H9 (cell line): ENCODE results near the gene RAP1GAP. TPM values are rescaled to one million over a fixed set of nuclear protein-coding genes. Genes with fewer than 3 reads are reported as not detected.

ENCODE experiments used
- DNase-seq: peaks from one replicate; pipeline ENCODE4 v3.0.0-alpha.2; 2017
- H2AFZ ChIP-seq: one replicate; pipeline ENCODE4 v1.6.1; 2013; ENCODE audit warnings: mild to moderate bottlenecking, low read length, control low read depth, moderate library complexity
- H2AK5ac ChIP-seq: 2 replicates; pipeline ENCODE4 v1.6.1; 2013; ENCODE audit warnings: low read length, control low read depth, mixed read lengths; ENCODE audit not compliant: insufficient read length
- H2BK120ac ChIP-seq: one replicate; pipeline ENCODE4 v1.6.1; 2013; ENCODE audit warnings: low read depth, mild to moderate bottlenecking, low read length, control low read depth, inconsistent platforms; ENCODE audit not compliant: poor library complexity, severe bottlenecking
- H2BK12ac ChIP-seq: 2 replicates; pipeline ENCODE4 v1.6.1; 2013; ENCODE audit warnings: low read length, control low read depth, mixed read lengths, low read depth; ENCODE audit not compliant: insufficient read length
- H2BK15ac ChIP-seq: 2 replicates; pipeline ENCODE4 v1.6.1; 2013; ENCODE audit warnings: low read depth, low read length, control low read depth
- H2BK20ac ChIP-seq: one replicate; pipeline ENCODE4 v1.6.1; 2013; ENCODE audit warnings: low read depth, mild to moderate bottlenecking, low read length, control low read depth, inconsistent platforms; ENCODE audit not compliant: poor library complexity, severe bottlenecking
- H2BK5ac ChIP-seq: 2 replicates; pipeline ENCODE4 v1.6.1; 2013; ENCODE audit warnings: low read length, control low read depth, mixed read lengths; ENCODE audit not compliant: insufficient read length
- H3K14ac ChIP-seq: 2 replicates; pipeline ENCODE4 v1.6.1; 2013; ENCODE audit warnings: low read length, control low read depth; ENCODE audit not compliant: insufficient read depth
- H3K18ac ChIP-seq: 2 replicates; pipeline ENCODE4 v1.6.1; 2013; ENCODE audit warnings: low read depth, mild to moderate bottlenecking, mixed read lengths, low read length, control low read depth; ENCODE audit not compliant: insufficient read length
- H3K23ac ChIP-seq: 2 replicates; pipeline ENCODE4 v1.6.1; 2013; ENCODE audit warnings: low read length, control low read depth, mixed read lengths, low read depth; ENCODE audit not compliant: insufficient read length
- H3K23me2 ChIP-seq: 2 replicates; pipeline ENCODE4 v1.6.1; 2013; ENCODE audit warnings: low read depth, mild to moderate bottlenecking, mixed read lengths, low read length, control low read depth; ENCODE audit not compliant: insufficient read length, poor library complexity, severe bottlenecking
- H3K27ac ChIP-seq: 2 replicates; pipeline ENCODE4 v1.5.1; 2013; ENCODE audit warnings: low read length, control low read depth, mixed read lengths, low read depth; ENCODE audit not compliant: insufficient read length
- H3K27me3 ChIP-seq: 2 replicates; pipeline ENCODE4 v1.6.1; 2013; ENCODE audit warnings: low read length, control low read depth, inconsistent platforms; ENCODE audit not compliant: insufficient read depth
- H3K4ac ChIP-seq: 2 replicates; pipeline ENCODE4 v1.6.1; 2013; ENCODE audit warnings: low read depth, mild to moderate bottlenecking, control low read depth, inconsistent platforms, low read length, moderate library complexity
- H3K4me1 ChIP-seq: 2 replicates; pipeline ENCODE4 v1.6.1; 2013; ENCODE audit warnings: low read length, control low read depth, inconsistent platforms; ENCODE audit not compliant: insufficient read depth
- H3K4me2 ChIP-seq: 2 replicates; pipeline ENCODE4 v1.6.1; 2013; ENCODE audit warnings: low read length, control low read depth, mixed read lengths; ENCODE audit not compliant: insufficient read length, insufficient read depth
- H3K56ac ChIP-seq: 2 replicates; pipeline ENCODE4 v1.6.1; 2013; ENCODE audit warnings: low read depth, mild to moderate bottlenecking, mixed read lengths, low read length, control low read depth; ENCODE audit not compliant: insufficient read length
- H3K79me1 ChIP-seq: 2 replicates; pipeline ENCODE4 v1.6.1; 2013; ENCODE audit warnings: low read depth, mild to moderate bottlenecking, moderate library complexity, low read length, control low read depth, inconsistent platforms; ENCODE audit not compliant: insufficient read depth, poor library complexity, severe bottlenecking
- H3K79me2 ChIP-seq: 2 replicates; pipeline ENCODE4 v1.6.1; 2013; ENCODE audit warnings: low read length, control low read depth, inconsistent platforms; ENCODE audit not compliant: insufficient read depth
- H3K9ac ChIP-seq: 2 replicates; pipeline ENCODE4 v1.6.1; 2013; ENCODE audit warnings: low read length, control low read depth, mixed read lengths; ENCODE audit not compliant: insufficient read length; ENCODE audit errors: extremely low read depth
- H3K9me3 ChIP-seq: one replicate; pipeline ENCODE4 v1.6.1; 2013; ENCODE audit warnings: low read depth, low read length, inconsistent platforms; ENCODE audit not compliant: control insufficient read depth
- H3T11ph ChIP-seq: one replicate; pipeline ENCODE4 v1.6.1; 2013; ENCODE audit warnings: mild to moderate bottlenecking, low read length, control low read depth, inconsistent platforms
- H4K20me1 ChIP-seq: one replicate; pipeline ENCODE4 v1.6.1; 2013; ENCODE audit not compliant: control insufficient read depth, insufficient read length, insufficient read depth
- H4K5ac ChIP-seq: 2 replicates; pipeline ENCODE4 v1.6.1; 2013; ENCODE audit warnings: low read depth, mild to moderate bottlenecking, mixed read lengths, low read length, control low read depth; ENCODE audit not compliant: insufficient read length
- H4K8ac ChIP-seq: replicated peaks from 2 replicates; pipeline ENCODE4 v1.6.1; 2013; ENCODE audit warnings: low read length, control low read depth, mixed read lengths, low read depth; ENCODE audit not compliant: insufficient read length
- H4K91ac ChIP-seq: 2 replicates; pipeline ENCODE4 v1.6.1; 2013; ENCODE audit warnings: low read depth, mild to moderate bottlenecking, moderate library complexity, mixed read lengths, low read length, control low read depth; ENCODE audit not compliant: insufficient read length
- H3K27ac Mint-ChIP-seq, 3 experiments: 2 replicates in 2 of 3; 3 replicates in 1 of 3; pipeline ENCODE4 v1.8.0; 2020 to 2021; ENCODE audit warnings: mixed read lengths in 3 of 3, mild to moderate bottlenecking in 1 of 3, moderate library complexity in 1 of 3
- H3K27me3 Mint-ChIP-seq: 2 replicates; pipeline ENCODE4 v1.8.0; 2021; ENCODE audit warnings: low read depth, mild to moderate bottlenecking, moderate library complexity, mixed read lengths
- H3K36me3 Mint-ChIP-seq, 3 experiments: 2 replicates in 2 of 3; 3 replicates in 1 of 3; pipeline ENCODE4 v1.8.0; 2020 to 2021; ENCODE audit warnings: low read depth in 3 of 3, mixed read lengths in 3 of 3; ENCODE audit not compliant: insufficient read depth in 1 of 3
- H3K4me1 Mint-ChIP-seq, 2 experiments: 2 replicates each; pipeline ENCODE4 v1.8.0; 2020; ENCODE audit warnings: mixed read lengths in 2 of 2
- H3K4me3 Mint-ChIP-seq, 2 experiments: 2 replicates in 1 of 2; 3 replicates in 1 of 2; pipeline ENCODE4 v1.8.0; 2020 to 2021; ENCODE audit warnings: mild to moderate bottlenecking in 2 of 2, mixed read lengths in 2 of 2, moderate library complexity in 1 of 2
- H3K9me3 Mint-ChIP-seq, 2 experiments: 2 replicates in 1 of 2; 3 replicates in 1 of 2; pipeline ENCODE4 v1.8.0; 2020; ENCODE audit warnings: mild to moderate bottlenecking in 2 of 2, mixed read lengths in 2 of 2, moderate library complexity in 1 of 2
- CTCF ChIP-seq: fragments of 200-600 bp; sonication (generic); conservative IDR thresholded peaks from 3 replicates; pipeline ENCODE4 v1.8.0; 2021; ENCODE audit warnings: antibody characterized with exemption, mild to moderate bottlenecking
- WGBS: extraction: QIAGEN DNeasy Blood & Tissue Kit; methylation state at CpG from one replicate; pipeline ENCODE4 v1.1.7; 2013; ENCODE audit warnings: missing lambda C conversion rate, low lambda C conversion rate, mixed read lengths; ENCODE audit not compliant: insufficient read length; ENCODE audit errors: extremely low coverage; 5-methylcytosine and 5-hydroxymethylcytosine counted together
- total RNA-seq: library from RNA; stranded (reverse); gene quantifications from 2 replicates; pipeline ENCODE4 v1.2.1, GENCODE V29; 2021

RAP1GAP gene
- total RNA-seq, 1 experiment from 2014 or later: 7.9 TPM

DNA sequence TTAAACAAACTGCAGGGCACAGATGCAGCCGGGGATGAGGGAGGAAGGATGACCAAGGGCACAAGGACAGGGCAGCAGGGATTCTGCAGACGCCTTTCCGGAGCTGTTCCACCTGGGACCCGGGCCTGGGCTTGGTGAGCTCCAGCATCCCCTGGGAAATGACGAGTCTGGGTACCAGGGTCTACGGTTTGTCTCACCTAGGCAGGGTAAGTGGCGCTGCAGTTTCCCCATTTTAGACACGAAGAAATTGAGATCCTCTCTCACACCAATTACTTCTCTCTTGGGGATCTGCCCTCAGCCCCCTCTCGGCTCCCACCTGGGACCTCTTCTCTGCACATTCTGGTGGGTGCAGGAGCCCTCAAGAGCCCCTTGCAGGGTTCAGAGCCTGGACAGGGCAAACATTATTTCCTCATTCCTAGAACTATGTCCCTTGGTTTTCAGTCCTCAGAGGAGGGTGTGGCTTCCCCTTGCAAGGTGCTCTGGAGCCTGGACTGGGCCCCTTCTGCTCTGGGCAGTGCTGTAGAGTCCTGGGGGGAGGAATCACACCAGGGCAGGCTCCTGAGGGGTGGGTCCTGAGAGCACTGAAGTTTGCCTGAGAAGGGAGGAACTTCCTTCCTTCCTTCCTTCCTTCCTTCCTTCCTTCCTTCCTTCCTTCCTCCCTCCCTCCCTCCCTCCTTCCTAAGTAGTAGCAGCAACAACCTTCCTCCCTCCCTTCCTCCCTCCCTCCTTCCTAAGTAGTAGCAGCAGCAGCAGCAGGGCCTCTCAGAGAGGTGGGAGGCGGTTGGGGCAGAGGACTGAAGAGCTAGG is 16.0 kb downstream of the RAP1GAP start:
- peaks cover 3% of the 10 kb centered on the region for H4K20me1 ChIP-seq
- no peak for TF ChIP-seq CTCF
- no peak overlapping the region for H3K4me2 ChIP-seq
- peaks cover 11% of the 10 kb centered on the region for H3K23me2 ChIP-seq
- peak overlapping the region; percentile 29 to 74; a peak in 3 of 5 replicates for H3K4me3 Mint-ChIP-seq
- no peaks in the 10 kb centered on the region for H3K27me3 ChIP-seq
- H2BK120ac ChIP-seq: no peak overlapping the region
- no peak overlapping the region for H3K4ac ChIP-seq
- H3K9me3 ChIP-seq: no peaks in the 10 kb centered on the region
- no peak for DNase-seq
- no peak overlapping the region for H2BK15ac ChIP-seq
- no peaks in the 10 kb centered on the region; a peak in 2 of 5 replicates for H3K9me3 Mint-ChIP-seq
- H3K4me1 ChIP-seq: no peaks in the 10 kb centered on the region; the same call in 1 of the 2 replicates
- H3K4me1 Mint-ChIP-seq: peaks cover 11 to 28% of the 10 kb centered on the region in 2 experiments
- H3K18ac ChIP-seq: no peak overlapping the region
- H2BK12ac ChIP-seq: no peak overlapping the region
- no peak overlapping the region for H4K8ac ChIP-seq
- WGBS: no CpG with 5 or more reads among the region's 10 CpGs
- no peak overlapping the region for H4K5ac ChIP-seq
- no peak overlapping the region for H3K56ac ChIP-seq
- H2BK5ac ChIP-seq: no peak overlapping the region
- no peak overlapping the region for H2BK20ac ChIP-seq
- H3K27ac Mint-ChIP-seq: no peak overlapping the region
- H3K14ac ChIP-seq: no peak overlapping the region; the same call in 1 of the 2 replicates
- H3K36me3 Mint-ChIP-seq: no peaks in the 10 kb centered on the region
- H3K27me3 Mint-ChIP-seq: peaks cover 24% of the 10 kb centered on the region
- no peak overlapping the region for H3K23ac ChIP-seq
- no peaks in the 10 kb centered on the region for H3K79me1 ChIP-seq
- no peak overlapping the region for H4K91ac ChIP-seq
- H3K9ac ChIP-seq: no peak overlapping the region
- no peak overlapping the region for H3T11ph ChIP-seq
- H3K27ac ChIP-seq: no peak overlapping the region
- H3K79me2 ChIP-seq: no peaks in the 10 kb centered on the region
- no peak overlapping the region for H2AFZ ChIP-seq
- H2AK5ac ChIP-seq: no peak overlapping the region
